Measurements from ENCODE around the gene HSPG2. TPM values are rescaled to one million over a fixed set of nuclear protein-coding genes. Genes with fewer than 3 reads are reported as not detected.
"Not testable (repeated sequence)": the region's sequence is repeated elsewhere in the genome, so short reads cannot be mapped to it uniquely, and the experiment has no call there.

The HSPG2 gene
- total RNA-seq, 4 donors from 2014 or later, result 75.7 to 239 (median 96.8) TPM

DNA sequence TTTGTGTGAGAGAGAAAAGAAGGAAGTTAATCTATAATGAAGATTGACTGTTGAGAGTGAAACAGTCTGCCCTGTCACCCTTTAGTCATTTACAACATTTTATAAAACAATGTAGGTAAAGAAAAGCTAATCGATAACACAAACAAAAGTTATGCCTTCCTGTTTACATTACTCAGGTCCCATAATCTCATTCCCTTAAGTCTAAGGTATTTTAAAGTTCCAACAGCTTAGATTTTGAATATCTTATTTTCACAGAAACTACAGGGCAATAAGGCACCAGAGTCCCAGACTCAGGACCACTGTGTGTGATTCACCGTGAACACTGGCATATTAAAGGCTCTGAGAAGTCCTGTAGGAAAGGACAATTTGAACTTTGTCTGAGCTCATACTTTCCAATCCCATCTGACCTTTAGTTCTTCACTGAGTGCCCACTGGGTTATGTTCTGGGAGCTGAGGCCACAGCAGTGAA, 35.9 kb upstream of the HSPG2 start:
- H3K36me3 ChIP-seq; H3K4me3 ChIP-seq (replicated peaks in 1 of 3); H3K27me3 ChIP-seq; H3K9me3 ChIP-seq; H3K4me1 ChIP-seq; intact Hi-C loops (cut with DNase I); DNase-seq; H3K27ac ChIP-seq: not testable (repeated sequence)
- 76 to 80% methylated on average over 2 of the region's 2 CpGs for WGBS, 2 donors

DNA sequence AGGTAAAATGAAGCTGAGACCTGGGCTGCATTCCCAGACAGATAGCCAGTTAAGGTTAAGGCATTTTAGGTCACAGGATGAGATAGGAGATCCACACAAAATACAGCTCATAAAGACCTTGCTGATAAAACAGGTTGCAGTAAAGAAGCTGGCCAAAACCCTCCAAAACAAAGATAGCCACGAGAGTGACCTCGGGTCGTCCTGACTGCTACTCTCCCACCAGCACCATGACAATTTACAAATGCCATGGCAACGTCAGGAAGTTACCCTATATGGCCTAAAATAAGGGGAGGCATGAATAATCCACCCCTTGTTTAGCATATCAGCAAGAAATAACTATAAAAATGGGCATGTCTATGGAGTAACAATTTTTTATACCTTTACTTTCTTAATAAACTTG, 33.4 kb upstream of the HSPG2 start:
- H3K27me3 ChIP-seq; DNase-seq; H3K4me3 ChIP-seq (replicated peaks in 1 of 3); H3K36me3 ChIP-seq; intact Hi-C loops (cut with DNase I); H3K4me1 ChIP-seq; H3K9me3 ChIP-seq; H3K27ac ChIP-seq: not testable (repeated sequence)
- 66 to 67% methylated on average over 4 of the region's 4 CpGs for WGBS, 2 donors

DNA sequence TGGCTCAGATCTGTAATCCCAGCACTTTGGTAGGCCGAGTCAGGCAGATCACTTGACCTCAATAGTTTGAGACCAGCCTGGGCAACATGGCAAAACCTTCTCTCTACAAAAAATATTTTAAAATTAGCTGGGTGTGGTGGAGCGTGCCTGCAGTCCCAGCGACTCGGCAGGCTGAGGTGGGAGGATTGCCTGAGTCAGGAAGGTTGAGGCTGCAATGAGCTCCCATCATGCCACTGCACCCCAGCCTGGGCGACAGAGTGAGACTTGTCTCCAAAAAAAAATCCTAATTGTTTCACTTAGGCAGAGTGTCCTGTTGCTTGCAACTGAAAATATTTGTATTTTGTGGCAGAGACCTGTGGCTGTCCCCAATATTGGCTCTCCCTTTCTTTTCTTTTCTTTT, 32.0 kb upstream of the HSPG2 start:
- H3K36me3 ChIP-seq; H3K9me3 ChIP-seq; DNase-seq; H3K4me3 ChIP-seq (replicated peaks in 1 of 3); H3K4me1 ChIP-seq; intact Hi-C loops (cut with DNase I); H3K27me3 ChIP-seq; H3K27ac ChIP-seq: not testable (repeated sequence)
- WGBS, 2 donors, result 72 to 76% methylated on average over 4 to 5 of the region's 5 CpGs

DNA sequence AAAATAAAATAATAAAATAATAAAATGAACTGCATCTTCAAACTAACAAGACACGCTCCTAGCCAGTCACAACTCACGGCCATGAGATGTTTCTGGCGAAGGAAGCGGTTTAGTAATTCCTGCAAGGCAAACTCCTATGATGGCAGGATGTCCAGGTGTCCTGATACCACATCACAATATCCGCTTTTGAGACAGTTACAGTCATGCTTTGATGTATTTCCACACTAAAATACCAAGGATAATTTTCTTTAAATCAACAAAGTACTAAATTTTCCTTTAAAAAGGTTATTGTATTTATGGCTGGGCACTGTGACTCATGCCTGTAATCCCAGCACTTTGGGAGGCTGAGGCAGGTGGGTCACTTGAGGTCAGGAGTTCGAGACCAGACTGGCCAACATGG, 30.1 kb upstream of the HSPG2 start:
- DNase-seq; H3K27me3 ChIP-seq; H3K9me3 ChIP-seq; H3K4me3 ChIP-seq (replicated peaks in 1 of 3); intact Hi-C loops (cut with DNase I); H3K36me3 ChIP-seq; H3K27ac ChIP-seq; H3K4me1 ChIP-seq: not testable (repeated sequence)
- 90 to 94% methylated on average over 6 of the region's 6 CpGs for WGBS, 2 donors

DNA sequence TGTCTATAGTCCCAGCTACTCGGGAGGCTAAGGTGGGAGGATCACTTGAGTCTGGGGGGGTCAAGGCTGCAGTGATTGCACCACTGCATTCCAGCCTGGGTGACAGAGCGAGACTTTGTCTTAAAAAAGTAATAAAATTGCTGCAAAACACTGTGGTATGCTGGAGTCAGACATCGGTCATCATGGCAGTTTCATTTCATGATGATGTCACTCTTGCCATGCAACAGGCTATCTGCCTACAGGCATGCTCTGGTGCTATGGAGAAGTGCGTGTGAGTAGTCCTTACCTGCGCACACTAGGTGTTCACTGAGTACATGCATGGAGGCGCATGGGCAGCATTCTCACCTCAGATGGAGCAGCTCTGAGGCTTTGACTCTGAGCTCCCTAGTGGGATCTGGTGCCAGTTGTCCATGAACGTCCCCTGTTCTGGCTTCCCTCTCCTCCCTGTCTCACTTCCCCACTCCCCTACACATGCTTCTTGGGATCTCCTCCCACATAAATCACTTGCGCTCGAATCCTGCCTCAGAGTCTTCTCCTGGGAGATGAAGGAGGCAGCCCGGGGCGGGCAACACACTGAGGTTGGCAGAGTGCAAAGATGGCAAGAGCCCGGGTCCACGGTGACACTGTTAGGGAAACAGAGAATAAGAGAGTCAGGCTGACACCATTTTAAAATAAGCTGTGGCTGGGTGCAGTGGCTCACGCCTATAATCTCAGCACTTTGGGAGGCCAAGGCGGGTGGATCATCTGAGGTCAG, 29.3 kb upstream of the HSPG2 start:
- intact Hi-C loops (cut with DNase I), result no loop called here

DNA sequence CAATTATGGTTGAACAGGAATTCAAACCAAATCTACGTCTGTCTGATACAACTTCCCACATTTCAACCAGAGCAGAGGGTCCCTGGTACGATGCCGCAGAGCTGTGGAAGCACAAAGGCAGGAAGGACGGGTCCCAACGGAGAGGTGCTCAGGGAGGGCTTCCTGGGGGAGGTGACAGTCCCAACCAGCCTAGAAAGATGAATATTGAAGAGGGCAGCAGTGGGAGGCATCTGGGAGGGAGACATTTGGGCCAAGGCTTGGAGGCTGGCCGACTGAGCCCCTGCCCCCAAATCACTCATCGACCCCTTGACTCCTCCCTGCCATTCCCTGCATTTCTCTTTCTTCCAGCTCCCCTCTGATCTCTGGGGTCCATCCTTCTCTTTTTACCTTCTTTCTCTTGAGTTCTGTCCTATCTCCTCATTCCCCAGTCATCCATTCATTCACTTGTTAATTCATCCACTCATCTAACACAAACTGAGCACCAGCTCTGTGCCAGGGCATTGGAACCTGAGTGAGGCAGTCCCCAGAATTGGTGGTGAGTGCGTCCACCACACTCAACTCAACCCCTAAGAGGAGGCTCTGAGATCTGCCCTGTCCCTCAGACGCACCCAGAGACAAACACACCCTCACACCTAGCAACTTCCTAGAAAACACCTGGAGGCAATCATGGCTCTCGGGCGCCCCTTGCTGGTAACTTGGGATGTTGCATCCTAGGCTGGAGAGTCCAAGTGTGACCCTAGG, 26.5 kb upstream of the HSPG2 start:
- Histone ChIP-seq H3K27ac (no peak overlapping the region), H3K4me3 (replicated peaks in 1 of 3) (no peak overlapping the region)
- intact Hi-C loops (cut with DNase I), result loop anchor here (5.0 kb wide), 2 partner anchors 91 to 166 kb away; no protein-coding TSS in a partner anchor

More for the DNA sequence above, 29.3 kb upstream of the HSPG2 start:
- Histone ChIP-seq H3K27me3 (no peaks in the 10 kb centered on the region), H3K9me3 (no peaks in the 10 kb centered on the region), H3K27ac (no peak overlapping the region), H3K4me3 (replicated peaks in 1 of 3) (no peak overlapping the region), H3K4me1 (peaks cover 0 to 3% of the 10 kb centered on the region in 2 donors), H3K36me3 (no peaks in the 10 kb centered on the region)
- DNase-seq, result no peak
- WGBS, 2 donors, result 82 to 89% methylated on average over 15 of the region's 15 CpGs
- no peak for TF ChIP-seq POLR2A (IDR thresholded peaks at IDR 0.05)
- TF ChIP-seq, protein P1, sequence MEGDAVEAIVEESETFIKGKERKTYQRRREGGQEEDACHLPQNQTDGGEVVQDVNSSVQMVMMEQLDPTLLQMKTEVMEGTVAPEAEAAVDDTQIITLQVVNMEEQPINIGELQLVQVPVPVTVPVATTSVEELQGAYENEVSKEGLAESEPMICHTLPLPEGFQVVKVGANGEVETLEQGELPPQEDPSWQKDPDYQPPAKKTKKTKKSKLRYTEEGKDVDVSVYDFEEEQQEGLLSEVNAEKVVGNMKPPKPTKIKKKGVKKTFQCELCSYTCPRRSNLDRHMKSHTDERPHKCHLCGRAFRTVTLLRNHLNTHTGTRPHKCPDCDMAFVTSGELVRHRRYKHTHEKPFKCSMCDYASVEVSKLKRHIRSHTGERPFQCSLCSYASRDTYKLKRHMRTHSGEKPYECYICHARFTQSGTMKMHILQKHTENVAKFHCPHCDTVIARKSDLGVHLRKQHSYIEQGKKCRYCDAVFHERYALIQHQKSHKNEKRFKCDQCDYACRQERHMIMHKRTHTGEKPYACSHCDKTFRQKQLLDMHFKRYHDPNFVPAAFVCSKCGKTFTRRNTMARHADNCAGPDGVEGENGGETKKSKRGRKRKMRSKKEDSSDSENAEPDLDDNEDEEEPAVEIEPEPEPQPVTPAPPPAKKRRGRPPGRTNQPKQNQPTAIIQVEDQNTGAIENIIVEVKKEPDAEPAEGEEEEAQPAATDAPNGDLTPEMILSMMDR (IDR thresholded peaks at IDR 0.05), result no peak

More for the DNA sequence above, 26.5 kb upstream of the HSPG2 start:
- Histone ChIP-seq H3K27me3 (no peaks in the 10 kb centered on the region), H3K36me3 (no peaks in the 10 kb centered on the region), H3K9me3 (no peaks in the 10 kb centered on the region), H3K4me1 (peaks cover 0 to 3% of the 10 kb centered on the region in 2 donors)
- TF ChIP-seq POLR2A (IDR thresholded peaks at IDR 0.05), result no peak
- TF ChIP-seq, protein P1 (IDR thresholded peaks at IDR 0.05), result peak; percentile 76 to 92 (median 89)
- whole genome bisulfite sequencing, 2 donors, result 45% methylated on average over 11 of the region's 11 CpGs
- DNase-seq, result peak; percentile 75 to 79

Measured in thyroid gland (tissue), 4 donors.